Measurements from ENCODE around the gene WDR46. TPM values are rescaled to one million over a fixed set of nuclear protein-coding genes. Genes with fewer than 3 reads are reported as not detected.

The WDR46 gene
- total and polyA plus RNA-seq, 2 of the 13 experiments (the other 11 are each of a cell fraction or from before 2014, with no cell fraction given) = 47.4 to 105 TPM

DNA sequence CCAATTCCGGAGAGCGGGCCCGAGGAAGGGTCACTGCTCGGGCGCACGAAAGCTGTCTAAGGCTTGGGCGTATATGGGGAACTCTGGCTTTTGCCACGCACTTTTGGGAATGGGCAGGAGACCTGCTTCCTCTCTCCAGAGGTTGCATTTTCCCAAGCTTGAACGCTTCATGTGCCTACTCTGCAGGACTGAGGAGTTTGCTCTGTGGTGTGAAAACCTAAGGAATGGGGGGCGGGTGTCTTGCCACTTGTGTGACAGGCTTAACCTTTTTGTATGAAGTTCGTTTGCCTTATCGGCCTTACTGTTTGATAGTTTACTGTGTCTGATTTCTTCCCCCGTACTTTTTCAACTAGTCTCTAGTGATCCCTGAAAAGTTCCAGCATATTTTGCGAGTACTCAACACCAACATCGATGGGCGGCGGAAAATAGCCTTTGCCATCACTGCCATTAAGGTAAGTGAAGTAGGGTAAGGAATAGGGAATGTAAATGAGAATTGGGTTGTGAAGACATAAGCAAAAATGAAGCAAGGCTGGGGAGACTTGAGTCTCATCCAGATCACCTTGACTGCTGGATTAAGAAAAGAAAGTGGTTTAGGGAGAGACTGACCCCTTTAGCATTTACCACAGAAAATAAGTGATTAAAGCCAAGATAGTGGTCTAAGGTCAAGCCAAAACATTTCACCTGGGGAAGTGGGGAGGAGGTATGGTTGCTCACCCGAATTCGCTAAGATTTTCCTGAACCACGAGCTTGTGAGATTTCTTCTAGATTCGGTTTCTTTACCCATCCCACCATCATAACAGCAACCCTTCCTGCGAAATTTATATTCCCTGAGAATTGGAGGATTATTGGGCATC lies 16.5 kb downstream of the WDR46 start (continued):
- TF ChIP-seq ZIK1 (CRISPR knock-in tag; IDR thresholded peaks at IDR 0.05; ENCODE audit: borderline replicate concordance, low read depth) = peak; percentile 45; the same call in 1 of the 2 replicates
- TF ChIP-seq, protein P1, sequence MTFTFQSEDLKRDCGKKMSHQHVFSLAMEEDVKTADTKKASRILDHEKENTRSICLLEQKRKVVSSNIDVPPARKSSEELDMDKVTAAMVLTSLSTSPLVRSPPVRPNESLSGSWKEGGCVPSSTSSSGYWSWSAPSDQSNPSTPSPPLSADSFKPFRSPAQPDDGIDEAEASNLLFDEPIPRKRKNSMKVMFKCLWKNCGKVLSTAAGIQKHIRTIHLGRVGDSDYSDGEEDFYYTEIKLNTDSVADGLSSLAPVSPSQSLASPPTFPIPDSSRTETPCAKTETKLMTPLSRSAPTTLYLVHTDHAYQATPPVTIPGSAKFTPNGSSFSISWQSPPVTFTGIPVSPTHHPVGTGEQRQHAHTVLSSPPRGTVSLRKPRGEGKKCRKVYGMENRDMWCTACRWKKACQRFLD (CRISPR knock-in tag; IDR thresholded peaks at IDR 0.05; ENCODE audit: borderline replicate concordance) = 0 out of 2 replicates have a peak, but pooled peaks have one; percentile 61
- TF ChIP-seq, protein P2, sequence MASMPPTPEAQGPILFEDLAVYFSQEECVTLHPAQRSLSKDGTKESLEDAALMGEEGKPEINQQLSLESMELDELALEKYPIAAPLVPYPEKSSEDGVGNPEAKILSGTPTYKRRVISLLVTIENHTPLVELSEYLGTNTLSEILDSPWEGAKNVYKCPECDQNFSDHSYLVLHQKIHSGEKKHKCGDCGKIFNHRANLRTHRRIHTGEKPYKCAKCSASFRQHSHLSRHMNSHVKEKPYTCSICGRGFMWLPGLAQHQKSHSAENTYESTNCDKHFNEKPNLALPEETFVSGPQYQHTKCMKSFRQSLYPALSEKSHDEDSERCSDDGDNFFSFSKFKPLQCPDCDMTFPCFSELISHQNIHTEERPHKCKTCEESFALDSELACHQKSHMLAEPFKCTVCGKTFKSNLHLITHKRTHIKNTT (CRISPR knock-in tag; IDR thresholded peaks at IDR 0.05) = no peak
- TF ChIP-seq, protein P3, sequence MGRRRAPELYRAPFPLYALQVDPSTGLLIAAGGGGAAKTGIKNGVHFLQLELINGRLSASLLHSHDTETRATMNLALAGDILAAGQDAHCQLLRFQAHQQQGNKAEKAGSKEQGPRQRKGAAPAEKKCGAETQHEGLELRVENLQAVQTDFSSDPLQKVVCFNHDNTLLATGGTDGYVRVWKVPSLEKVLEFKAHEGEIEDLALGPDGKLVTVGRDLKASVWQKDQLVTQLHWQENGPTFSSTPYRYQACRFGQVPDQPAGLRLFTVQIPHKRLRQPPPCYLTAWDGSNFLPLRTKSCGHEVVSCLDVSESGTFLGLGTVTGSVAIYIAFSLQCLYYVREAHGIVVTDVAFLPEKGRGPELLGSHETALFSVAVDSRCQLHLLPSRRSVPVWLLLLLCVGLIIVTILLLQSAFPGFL (CRISPR knock-in tag; IDR thresholded peaks at IDR 0.05) = no peak
- peak; percentile 54; the same call in 1 of the 2 replicates for TF ChIP-seq FOXC1 (CRISPR knock-in tag; IDR thresholded peaks at IDR 0.05; ENCODE audit: borderline replicate concordance)
- TF ChIP-seq NR2F2 (IDR thresholded peaks at IDR 0.05; ENCODE audit: borderline replicate concordance, low read depth) = 0 out of 2 replicates have a peak, but pooled peaks have one; percentile 1
- TF ChIP-seq NR1H2 (CRISPR knock-in tag; IDR thresholded peaks at IDR 0.05; ENCODE audit: borderline replicate concordance, low read depth) = no peak
- no peak for TF ChIP-seq RFX1 (IDR thresholded peaks at IDR 0.05)
- 0 out of 2 replicates have a peak, but pooled peaks have one; percentile 10 for TF ChIP-seq ZBTB38 (CRISPR knock-in tag; IDR thresholded peaks at IDR 0.05)
- TF ChIP-seq, protein P4, sequence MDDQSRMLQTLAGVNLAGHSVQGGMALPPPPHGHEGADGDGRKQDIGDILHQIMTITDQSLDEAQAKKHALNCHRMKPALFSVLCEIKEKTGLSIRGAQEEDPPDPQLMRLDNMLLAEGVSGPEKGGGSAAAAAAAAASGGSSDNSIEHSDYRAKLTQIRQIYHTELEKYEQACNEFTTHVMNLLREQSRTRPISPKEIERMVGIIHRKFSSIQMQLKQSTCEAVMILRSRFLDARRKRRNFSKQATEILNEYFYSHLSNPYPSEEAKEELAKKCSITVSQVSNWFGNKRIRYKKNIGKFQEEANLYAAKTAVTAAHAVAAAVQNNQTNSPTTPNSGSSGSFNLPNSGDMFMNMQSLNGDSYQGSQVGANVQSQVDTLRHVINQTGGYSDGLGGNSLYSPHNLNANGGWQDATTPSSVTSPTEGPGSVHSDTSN (CRISPR knock-in tag; IDR thresholded peaks at IDR 0.05; ENCODE audit: borderline replicate concordance) = 0 out of 2 replicates have a peak, but pooled peaks have one; percentile 71
- TF ChIP-seq PAF1 (CRISPR knock-in tag; IDR thresholded peaks at IDR 0.05) = peak; percentile 72; the same call in 1 of the 2 replicates
- 0 out of 2 replicates have a peak, but pooled peaks have one; percentile 0 for TF ChIP-seq GPN1 (CRISPR knock-in tag; IDR thresholded peaks at IDR 0.05; ENCODE audit: borderline replicate concordance)
- TF ChIP-seq ZNF709 (CRISPR knock-in tag; IDR thresholded peaks at IDR 0.05) = no peak
- TF ChIP-seq, protein P5, sequence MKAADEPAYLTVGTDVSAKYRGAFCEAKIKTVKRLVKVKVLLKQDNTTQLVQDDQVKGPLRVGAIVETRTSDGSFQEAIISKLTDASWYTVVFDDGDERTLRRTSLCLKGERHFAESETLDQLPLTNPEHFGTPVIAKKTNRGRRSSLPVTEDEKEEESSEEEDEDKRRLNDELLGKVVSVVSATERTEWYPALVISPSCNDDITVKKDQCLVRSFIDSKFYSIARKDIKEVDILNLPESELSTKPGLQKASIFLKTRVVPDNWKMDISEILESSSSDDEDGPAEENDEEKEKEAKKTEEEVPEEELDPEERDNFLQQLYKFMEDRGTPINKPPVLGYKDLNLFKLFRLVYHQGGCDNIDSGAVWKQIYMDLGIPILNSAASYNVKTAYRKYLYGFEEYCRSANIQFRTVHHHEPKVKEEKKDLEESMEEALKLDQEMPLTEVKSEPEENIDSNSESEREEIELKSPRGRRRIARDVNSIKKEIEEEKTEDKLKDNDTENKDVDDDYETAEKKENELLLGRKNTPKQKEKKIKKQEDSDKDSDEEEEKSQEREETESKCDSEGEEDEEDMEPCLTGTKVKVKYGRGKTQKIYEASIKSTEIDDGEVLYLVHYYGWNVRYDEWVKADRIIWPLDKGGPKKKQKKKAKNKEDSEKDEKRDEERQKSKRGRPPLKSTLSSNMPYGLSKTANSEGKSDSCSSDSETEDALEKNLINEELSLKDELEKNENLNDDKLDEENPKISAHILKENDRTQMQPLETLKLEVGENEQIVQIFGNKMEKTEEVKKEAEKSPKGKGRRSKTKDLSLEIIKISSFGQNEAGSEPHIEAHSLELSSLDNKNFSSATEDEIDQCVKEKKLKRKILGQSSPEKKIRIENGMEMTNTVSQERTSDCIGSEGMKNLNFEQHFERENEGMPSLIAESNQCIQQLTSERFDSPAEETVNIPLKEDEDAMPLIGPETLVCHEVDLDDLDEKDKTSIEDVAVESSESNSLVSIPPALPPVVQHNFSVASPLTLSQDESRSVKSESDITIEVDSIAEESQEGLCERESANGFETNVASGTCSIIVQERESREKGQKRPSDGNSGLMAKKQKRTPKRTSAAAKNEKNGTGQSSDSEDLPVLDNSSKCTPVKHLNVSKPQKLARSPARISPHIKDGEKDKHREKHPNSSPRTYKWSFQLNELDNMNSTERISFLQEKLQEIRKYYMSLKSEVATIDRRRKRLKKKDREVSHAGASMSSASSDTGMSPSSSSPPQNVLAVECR (CRISPR knock-in tag; IDR thresholded peaks at IDR 0.05; ENCODE audit: borderline replicate concordance) = peak; percentile 54; the same call in 1 of the 2 replicates
- no peak for TF ChIP-seq XBP1 (CRISPR knock-in tag; IDR thresholded peaks at IDR 0.05)
- TF ChIP-seq KMT2A (CRISPR knock-in tag; IDR thresholded peaks at IDR 0.05) = 0 out of 2 replicates have a peak, but pooled peaks have one; percentile 12
- TF ChIP-seq MBNL3 (CRISPR knock-in tag; conservative IDR thresholded peaks at IDR 0.05) = 0 out of 2 replicates have a peak, but pooled peaks have one; percentile 47
- TF ChIP-seq, protein P6, sequence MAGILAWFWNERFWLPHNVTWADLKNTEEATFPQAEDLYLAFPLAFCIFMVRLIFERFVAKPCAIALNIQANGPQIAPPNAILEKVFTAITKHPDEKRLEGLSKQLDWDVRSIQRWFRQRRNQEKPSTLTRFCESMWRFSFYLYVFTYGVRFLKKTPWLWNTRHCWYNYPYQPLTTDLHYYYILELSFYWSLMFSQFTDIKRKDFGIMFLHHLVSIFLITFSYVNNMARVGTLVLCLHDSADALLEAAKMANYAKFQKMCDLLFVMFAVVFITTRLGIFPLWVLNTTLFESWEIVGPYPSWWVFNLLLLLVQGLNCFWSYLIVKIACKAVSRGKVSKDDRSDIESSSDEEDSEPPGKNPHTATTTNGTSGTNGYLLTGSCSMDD (CRISPR knock-in tag; IDR thresholded peaks at IDR 0.05) = peak; percentile 67; the same call in 1 of the 2 replicates
